PC-3 (cell line): ENCODE data around the gene COL9A2.

Experiments used
- CTCF ChIP-seq: fragments of 300-600 bp; sonication (generic); conservative IDR thresholded peaks from 2 replicates; pipeline ENCODE4 v1.5.1; 2017; ENCODE audit warnings: antibody characterized with exemption, low read depth, mild to moderate bottlenecking, low read length
- EZH2 ChIP-seq: fragments of 300-600 bp; sonication (generic); IDR thresholded peaks from one replicate; pipeline ENCODE4 v1.6.1; 2017; ENCODE audit warnings: antibody characterized with exemption, mild to moderate bottlenecking, low read length; ENCODE audit not compliant: unreplicated experiment

GRCh38 chr1:40306296-40306695, 10.8 kb downstream of the COL9A2 start:
- TF ChIP-seq CTCF, result no peak
- no peak for TF ChIP-seq EZH2
